ENCODE data around the gene CYTH1. TPM values are rescaled to one million over a fixed set of nuclear protein-coding genes. Genes with fewer than 3 reads are reported as not detected.
A peak's percentile ranks its signal among the peaks of the same experiment; 100 is the strongest.

Gene CYTH1
- total RNA-seq, 1 experiment from 2014 or later: 34.0 TPM

- H3K27me3 ChIP-seq: no peaks in the 10 kb centered on the region
- DNase-seq: no peak
These were observed 52.4 kb downstream of the CYTH1 start for GRCh38 chr17:78729641-78730040.

DNA sequence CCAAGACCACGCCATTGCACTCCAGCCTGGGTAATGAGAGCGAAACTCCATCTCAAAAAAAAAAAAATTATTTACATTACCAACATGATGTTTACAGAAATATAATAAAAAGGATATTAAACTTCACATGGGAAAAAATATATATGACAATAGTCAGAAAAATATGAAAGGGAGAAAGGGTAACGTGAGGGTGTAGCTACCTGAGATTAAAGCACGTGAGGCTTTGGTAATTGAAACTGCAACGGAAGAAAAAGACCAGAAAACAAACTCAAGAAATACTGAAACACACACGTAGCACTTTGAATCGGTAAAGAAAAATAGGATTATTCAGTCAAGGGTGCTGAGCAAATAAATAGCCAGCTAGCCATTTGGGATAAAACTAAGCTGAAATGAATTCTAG is 53.6 kb downstream of the CYTH1 start:
- no peak overlapping the region for H3K27ac ChIP-seq
- DNase-seq: no peak
- H3K27me3 ChIP-seq: no peaks in the 10 kb centered on the region
- H3K9me3 ChIP-seq (replicated peaks): no peaks in the 10 kb centered on the region
- H3K36me3 ChIP-seq: no peaks in the 10 kb centered on the region
- H3K4me3 ChIP-seq: no peak overlapping the region
- no peaks in the 10 kb centered on the region for H3K4me1 ChIP-seq

More at GRCh38 chr17:78729641-78730040, 52.4 kb downstream of the CYTH1 start:
- Histone ChIP-seq H3K27ac (no peak overlapping the region), H3K36me3 (no peaks in the 10 kb centered on the region), H3K4me3 (no peak overlapping the region), H3K4me1 (no peaks in the 10 kb centered on the region), H3K9me3 (replicated peaks) (no peaks in the 10 kb centered on the region)

DNA sequence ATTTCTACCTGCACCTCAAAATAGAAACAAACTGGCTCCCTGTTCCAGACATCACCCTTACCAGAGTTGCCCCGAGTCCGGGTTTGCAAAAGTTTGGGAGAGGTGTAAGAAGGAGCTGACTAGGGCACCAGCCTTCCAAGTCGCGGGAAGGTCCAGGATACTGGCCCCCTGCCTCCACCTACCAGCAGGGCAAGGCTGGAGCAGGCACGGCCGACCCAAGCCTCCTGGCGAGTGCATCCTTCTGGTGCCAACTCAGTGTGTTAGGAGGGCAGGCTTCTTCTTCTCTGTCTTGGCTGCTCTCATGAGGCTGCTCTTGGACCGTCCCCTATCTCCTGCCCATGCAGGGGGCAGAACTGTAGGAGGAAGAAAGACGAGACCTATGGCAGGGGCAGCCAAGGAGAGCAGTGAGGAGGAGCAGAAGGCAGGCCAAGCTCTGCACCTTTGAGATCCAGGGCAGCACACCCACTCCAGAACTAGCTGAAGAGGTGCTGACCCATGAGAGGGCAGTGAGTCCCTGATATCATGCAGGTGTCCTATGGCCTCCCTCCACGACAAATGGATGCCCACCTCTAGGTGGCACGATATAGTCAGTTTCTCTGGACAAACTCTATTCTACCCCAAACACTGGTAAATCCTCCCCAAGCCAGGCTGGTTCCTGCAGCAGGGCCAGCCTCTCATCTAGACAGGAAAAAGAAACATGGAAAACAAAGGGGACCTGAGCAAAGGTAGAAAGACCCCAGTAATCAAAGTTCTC is 54.4 kb downstream of the CYTH1 start:
- DNase-seq: no peak
- Histone ChIP-seq H3K4me3 (no peak overlapping the region), H3K4me1 (peaks cover 2% of the 10 kb centered on the region), H3K27me3 (no peaks in the 10 kb centered on the region), H3K36me3 (no peaks in the 10 kb centered on the region), H3K9me3 (replicated peaks) (no peaks in the 10 kb centered on the region), H3K27ac (no peak overlapping the region)

DNA sequence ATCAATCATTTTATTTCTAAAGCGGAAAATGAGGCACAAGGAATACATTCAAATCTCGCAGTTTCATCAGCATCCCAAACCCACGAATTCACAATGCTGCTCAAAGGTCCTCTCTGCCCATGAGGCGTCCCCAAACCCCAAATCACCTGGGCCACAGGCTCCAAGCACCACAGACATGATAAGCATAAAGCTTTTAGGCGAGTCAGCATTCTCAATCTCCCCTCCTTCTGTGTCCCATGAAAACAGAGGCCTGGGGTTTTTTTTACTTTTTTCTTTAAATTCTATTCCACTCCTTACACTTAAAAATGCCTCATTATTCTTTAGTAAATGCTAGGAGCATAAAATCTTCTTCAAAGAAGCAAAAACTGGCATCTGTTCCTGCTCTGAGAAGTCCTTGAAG is 55.0 kb downstream of the CYTH1 start:
- Histone ChIP-seq H3K4me1 (peaks cover 7% of the 10 kb centered on the region), H3K9me3 (replicated peaks) (no peaks in the 10 kb centered on the region), H3K27ac (no peak overlapping the region), H3K27me3 (no peaks in the 10 kb centered on the region), H3K4me3 (no peak overlapping the region), H3K36me3 (no peaks in the 10 kb centered on the region)
- DNase-seq: no peak

GRCh38 chr17:78726513-78726912 is 55.6 kb downstream of the CYTH1 start:
- H3K27me3 ChIP-seq: no peaks in the 10 kb centered on the region
- H3K9me3 ChIP-seq (replicated peaks): no peaks in the 10 kb centered on the region
- H3K4me1 ChIP-seq: peaks cover 7% of the 10 kb centered on the region
- H3K4me3 ChIP-seq: no peak overlapping the region
- H3K27ac ChIP-seq: no peak overlapping the region
- H3K36me3 ChIP-seq: no peaks in the 10 kb centered on the region
- DNase-seq: no peak

DNA sequence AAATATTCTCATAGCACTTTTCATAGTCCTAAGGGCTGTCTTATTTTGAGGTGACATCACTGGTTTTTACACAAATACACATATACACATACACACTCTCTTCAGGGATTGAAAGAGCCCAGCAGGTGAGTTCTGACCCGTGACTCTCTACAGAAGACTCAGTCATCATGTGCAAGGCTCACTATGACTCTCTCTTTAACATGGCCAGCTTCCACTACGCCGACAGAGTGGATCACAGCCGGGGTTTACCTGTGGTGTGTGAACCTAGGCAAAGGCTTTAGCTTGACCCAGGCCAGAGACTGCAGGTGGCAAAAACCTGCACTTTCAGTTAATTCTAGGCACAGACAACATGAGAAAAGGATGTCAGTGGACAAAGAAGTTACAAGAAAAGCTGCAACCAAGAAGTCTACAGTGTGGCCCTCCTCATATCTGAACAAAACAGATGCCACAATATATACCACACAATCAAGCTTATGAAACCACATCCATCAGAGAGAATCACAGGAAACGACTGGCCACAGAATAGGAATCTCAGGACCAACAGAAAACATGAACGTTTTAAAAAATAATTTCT is 56.5 kb downstream of the CYTH1 start:
- H3K4me3 ChIP-seq: no peak overlapping the region
- H3K27ac ChIP-seq: no peak overlapping the region
- DNase-seq: no peak
- no peaks in the 10 kb centered on the region for H3K9me3 ChIP-seq (replicated peaks)
- peaks cover 7% of the 10 kb centered on the region for H3K4me1 ChIP-seq
- no peaks in the 10 kb centered on the region for H3K27me3 ChIP-seq
- no peaks in the 10 kb centered on the region for H3K36me3 ChIP-seq

- no peaks in the 10 kb centered on the region for H3K36me3 ChIP-seq
- no peak overlapping the region for H3K27ac ChIP-seq
- peaks cover 7% of the 10 kb centered on the region for H3K4me1 ChIP-seq
- H3K9me3 ChIP-seq (replicated peaks): no peaks in the 10 kb centered on the region
- H3K4me3 ChIP-seq: no peak overlapping the region
- no peaks in the 10 kb centered on the region for H3K27me3 ChIP-seq
- DNase-seq: no peak
These were observed 57.1 kb downstream of the CYTH1 start for GRCh38 chr17:78724999-78725398.

DNA sequence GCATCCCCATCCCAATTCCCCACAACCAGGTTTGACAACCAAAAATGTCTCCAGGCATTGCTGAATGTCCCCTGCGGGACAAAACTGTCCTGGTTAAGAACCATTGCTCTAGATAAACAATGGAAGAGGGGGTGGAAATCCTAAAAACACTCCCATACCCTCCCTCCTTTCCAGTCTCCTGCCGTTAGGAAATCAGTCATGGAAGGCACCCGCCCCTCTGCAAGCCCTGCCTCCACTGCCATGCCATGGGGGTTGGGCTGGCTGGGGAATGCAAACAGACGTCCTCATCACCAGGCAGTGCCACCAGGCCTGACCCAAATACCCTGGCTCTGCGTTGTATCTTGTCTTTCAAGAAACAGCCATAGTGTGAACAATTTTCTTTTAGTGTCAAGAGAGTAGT is 57.5 kb downstream of the CYTH1 start:
- no peaks in the 10 kb centered on the region for H3K9me3 ChIP-seq (replicated peaks)
- no peaks in the 10 kb centered on the region for H3K36me3 ChIP-seq
- no peaks in the 10 kb centered on the region for H3K27me3 ChIP-seq
- H3K27ac ChIP-seq: no peak overlapping the region
- DNase-seq: no peak
- peaks cover 7% of the 10 kb centered on the region for H3K4me1 ChIP-seq
- no peak overlapping the region for H3K4me3 ChIP-seq

- Histone ChIP-seq H3K36me3 (no peaks in the 10 kb centered on the region), H3K27me3 (no peaks in the 10 kb centered on the region), H3K27ac (no peak overlapping the region), H3K4me3 (no peak overlapping the region), H3K9me3 (replicated peaks) (no peaks in the 10 kb centered on the region), H3K4me1 (peaks cover 7% of the 10 kb centered on the region)
- DNase-seq: no peak
These were observed 58.1 kb downstream of the CYTH1 start for GRCh38 chr17:78723957-78724356.

GRCh38 chr17:78723001-78723796 is 58.9 kb downstream of the CYTH1 start:
- no peaks in the 10 kb centered on the region for H3K27me3 ChIP-seq
- no peak overlapping the region for H3K4me3 ChIP-seq
- H3K4me1 ChIP-seq: peaks cover 11% of the 10 kb centered on the region
- DNase-seq: no peak
- H3K36me3 ChIP-seq: no peaks in the 10 kb centered on the region
- H3K27ac ChIP-seq: no peak overlapping the region
- no peaks in the 10 kb centered on the region; the same call in 1 of the 2 replicates for H3K9me3 ChIP-seq (replicated peaks)

DNA sequence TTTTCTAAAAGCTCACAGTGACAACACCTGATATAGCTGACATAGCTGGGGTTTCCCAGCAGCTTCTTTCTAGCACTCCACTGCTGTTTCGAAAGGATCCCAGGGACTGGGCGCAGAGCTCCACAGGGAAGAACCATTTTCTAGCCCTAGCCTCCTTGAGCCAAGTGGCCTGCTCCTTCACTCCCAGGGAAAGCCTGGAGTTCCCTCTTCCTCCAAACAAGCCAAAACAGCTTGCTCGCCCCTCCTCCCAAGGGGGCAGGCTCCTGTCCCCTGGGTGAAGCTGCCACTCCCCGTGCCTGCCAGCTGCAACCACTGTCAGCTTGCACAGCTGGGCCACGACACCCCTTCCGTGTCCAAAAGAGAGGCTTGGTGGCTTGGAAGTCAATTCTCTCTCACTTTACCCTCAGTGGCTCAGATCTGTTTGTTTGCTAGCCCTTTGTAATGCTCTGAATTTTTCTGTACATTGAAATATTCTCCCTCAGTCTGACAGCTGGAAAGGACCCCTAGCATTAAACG is 59.8 kb downstream of the CYTH1 start:
- H3K4me3 ChIP-seq: no peak overlapping the region
- DNase-seq: peak; percentile 46 to 56

GRCh38 chr17:78719630-78720298 is 62.3 kb downstream of the CYTH1 start:
- DNase-seq: no peak
- Histone ChIP-seq H3K36me3 (no peaks in the 10 kb centered on the region), H3K9me3 (replicated peaks) (no peaks in the 10 kb centered on the region; the same call in 1 of the 2 replicates), H3K4me3 (no peak overlapping the region), H3K4me1 (peaks cover 44% of the 10 kb centered on the region), H3K27me3 (no peaks in the 10 kb centered on the region), H3K27ac (no peak overlapping the region)

More for the DNA sequence above, 59.8 kb downstream of the CYTH1 start:
- no peaks in the 10 kb centered on the region for H3K27me3 ChIP-seq
- no peaks in the 10 kb centered on the region for H3K36me3 ChIP-seq
- no peak overlapping the region for H3K27ac ChIP-seq
- H3K4me1 ChIP-seq: peaks cover 20% of the 10 kb centered on the region
- H3K9me3 ChIP-seq (replicated peaks): no peaks in the 10 kb centered on the region; the same call in 1 of the 2 replicates

DNA sequence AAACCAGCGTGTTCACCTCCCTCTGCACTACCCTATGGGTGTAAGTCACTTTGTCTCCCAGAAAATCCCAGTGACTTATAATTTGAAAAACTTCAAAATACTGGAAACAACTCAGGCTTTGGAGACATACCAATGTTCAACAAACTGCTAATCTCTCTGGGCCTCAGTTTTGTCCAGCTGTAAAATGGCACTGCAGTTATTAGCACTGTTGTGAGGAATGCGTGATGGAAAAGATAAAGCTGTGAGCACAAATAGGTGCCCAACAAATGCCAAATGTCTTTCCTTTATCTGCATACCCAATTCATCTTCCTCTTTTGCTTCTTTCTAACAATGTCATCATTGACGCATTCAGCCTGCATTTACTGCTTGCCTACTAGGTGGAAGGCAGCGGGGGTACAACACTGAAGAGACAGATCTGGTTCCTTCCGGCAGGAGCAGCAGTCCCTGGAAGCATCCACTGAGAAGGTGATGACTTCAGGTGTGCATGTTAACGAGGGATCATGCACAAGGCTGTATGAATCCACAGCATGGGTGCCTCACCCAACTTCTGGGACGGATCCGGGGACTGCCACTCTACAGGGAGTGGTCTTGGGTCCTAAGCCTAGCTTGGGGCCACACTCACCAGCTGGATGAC is 63.4 kb downstream of the CYTH1 start:
- Histone ChIP-seq H3K27me3 (no peaks in the 10 kb centered on the region), H3K4me3 (no peak overlapping the region), H3K36me3 (no peaks in the 10 kb centered on the region), H3K27ac (no peak overlapping the region), H3K9me3 (replicated peaks) (no peaks in the 10 kb centered on the region; the same call in 1 of the 2 replicates), H3K4me1 (peaks cover 50% of the 10 kb centered on the region)
- no peak for DNase-seq

DNA sequence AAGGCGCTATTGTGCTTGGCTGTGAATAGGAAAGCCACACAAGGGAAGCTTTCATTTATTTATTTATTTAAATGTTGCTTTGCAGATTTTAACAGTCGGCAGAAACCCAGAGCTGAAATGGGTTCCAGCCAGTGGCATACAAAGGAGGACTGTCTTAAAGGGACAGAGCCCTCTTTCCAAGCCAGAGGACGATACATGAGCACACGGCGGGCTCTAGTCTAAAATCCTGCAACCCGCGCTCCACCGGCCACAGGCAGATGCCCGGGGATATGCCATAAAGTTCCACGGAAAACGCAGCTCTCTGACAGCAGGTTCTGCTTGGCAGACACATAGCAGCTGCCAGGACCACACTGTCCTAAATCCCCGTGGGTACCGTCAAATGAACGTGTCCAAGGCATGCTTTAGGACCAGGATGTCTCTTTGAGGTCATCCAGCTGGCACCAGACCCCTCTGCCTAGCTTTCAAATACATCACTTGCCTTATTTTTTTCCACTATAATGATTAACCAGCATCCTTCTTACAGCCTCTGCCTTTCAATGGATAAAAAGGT is 64.6 kb downstream of the CYTH1 start:
- H3K27ac ChIP-seq: peak overlapping the region; percentile 28

More for the DNA sequence above, 64.6 kb downstream of the CYTH1 start:
- DNase-seq: peak; percentile 67 to 81
- H3K4me3 ChIP-seq: peak overlapping the region; percentile 52
- H3K27me3 ChIP-seq: no peaks in the 10 kb centered on the region
- H3K4me1 ChIP-seq: peaks cover 46% of the 10 kb centered on the region
- no peaks in the 10 kb centered on the region for H3K36me3 ChIP-seq
- no peaks in the 10 kb centered on the region; the same call in 1 of the 2 replicates for H3K9me3 ChIP-seq (replicated peaks)

All from SJCRH30 (cell line).